WTC11 (cell line): ENCODE measurements around the gene TFEB. TPM values are rescaled to one million over a fixed set of nuclear protein-coding genes. Genes with fewer than 3 reads are reported as not detected.

ENCODE experiments used
- ATAC-seq: fragments of 200-7000 bp; cut with Tn5 transposase; 2 replicates; pipeline ENCODE4 v1.10.0; 2021; ENCODE audit warnings: mild to moderate bottlenecking, moderate library complexity
- CTCF ChIA-PET: fragments of 300-600 bp; sonication (Branson Sonifier 250); formaldehyde crosslinking; loops from one replicate; lab custom pipeline; 2021; ENCODE audit warnings: antibody characterized with exemption; lab: Charles Lee
- POLR2A ChIA-PET: fragments of 350-600 bp; sonication (Branson Sonifier 250); formaldehyde crosslinking; loops from one replicate; lab custom pipeline; 2021; ENCODE audit warnings: antibody characterized with exemption; lab: Charles Lee
- DNase-seq: peaks from one replicate; pipeline ENCODE4 v3.0.0; 2021; ENCODE audit warnings: low spot score
- H3K27ac Mint-ChIP-seq: 2 replicates; pipeline ENCODE4 v1.8.0; 2021; ENCODE audit warnings: mixed read lengths
- H3K27me3 Mint-ChIP-seq: 2 replicates; pipeline ENCODE4 v1.8.0; 2021; ENCODE audit warnings: low read depth, mild to moderate bottlenecking, moderate library complexity, mixed read lengths
- H3K36me3 Mint-ChIP-seq: 2 replicates; pipeline ENCODE4 v1.8.0; 2021; ENCODE audit warnings: mixed read lengths
- H3K4me1 Mint-ChIP-seq: 2 replicates; pipeline ENCODE4 v1.8.0; 2022; ENCODE audit warnings: mixed read lengths
- H3K4me3 Mint-ChIP-seq: 2 replicates; pipeline ENCODE4 v1.8.0; 2021; ENCODE audit warnings: mild to moderate bottlenecking, moderate library complexity, mixed read lengths
- H3K9me3 Mint-ChIP-seq: 2 replicates; pipeline ENCODE4 v1.8.0; 2021; ENCODE audit warnings: mixed read lengths
- ARID4B ChIP-seq: sonication (generic); formaldehyde crosslinking; IDR thresholded peaks from 2 replicates; pipeline ENCODE4 v1.8.0; 2023; ENCODE audit warnings: missing genetic modification reagents, mild to moderate bottlenecking, borderline replicate concordance
- ATF1 ChIP-seq: sonication (generic); formaldehyde crosslinking; IDR thresholded peaks from 2 replicates; pipeline ENCODE4 v1.8.1; 2023; ENCODE audit warnings: mild to moderate bottlenecking, moderate library complexity, missing genetic modification reagents
- E2F5 ChIP-seq: sonication (generic); formaldehyde crosslinking; IDR thresholded peaks from 2 replicates; pipeline ENCODE4 v1.8.1; 2022; ENCODE audit warnings: mild to moderate bottlenecking, moderate library complexity, missing genetic modification reagents
- FOXK1 ChIP-seq: sonication (generic); formaldehyde crosslinking; IDR thresholded peaks from 2 replicates; pipeline ENCODE4 v1.8.0; 2022; ENCODE audit warnings: mild to moderate bottlenecking, moderate library complexity, missing genetic modification reagents
- FOXP1 ChIP-seq: sonication (generic); formaldehyde crosslinking; IDR thresholded peaks from 2 replicates; pipeline ENCODE4 v1.8.0; 2022; ENCODE audit warnings: missing genetic modification reagents, mild to moderate bottlenecking, moderate library complexity, borderline replicate concordance
- HMGA2 ChIP-seq: fragments of 250-450 bp; sonication (Bioruptor Pico); IDR thresholded peaks from 2 replicates; pipeline ENCODE4 v1.4.0; 2021; ENCODE audit warnings: mild to moderate bottlenecking, moderate library complexity
- IRF2 ChIP-seq: sonication (generic); formaldehyde crosslinking; IDR thresholded peaks from 2 replicates; pipeline ENCODE4 v1.8.0; 2022; ENCODE audit warnings: low read depth, missing genetic modification reagents, borderline replicate concordance
- NFYB ChIP-seq: sonication (generic); formaldehyde crosslinking; conservative IDR thresholded peaks from 2 replicates; pipeline ENCODE4 v1.8.0; 2022; ENCODE audit warnings: low read depth, missing genetic modification reagents
- PREB ChIP-seq: sonication (generic); formaldehyde crosslinking; IDR thresholded peaks from 2 replicates; pipeline ENCODE4 v1.8.1; 2022; ENCODE audit warnings: mild to moderate bottlenecking, missing genetic modification reagents, moderate library complexity, borderline replicate concordance
- PRRX2 ChIP-seq: fragments of 250-450 bp; sonication (Bioruptor Pico); IDR thresholded peaks from 2 replicates; pipeline ENCODE4 v1.8.0; 2021; ENCODE audit warnings: mild to moderate bottlenecking
- SMAD4 ChIP-seq: sonication (generic); formaldehyde crosslinking; IDR thresholded peaks from 2 replicates; pipeline ENCODE4 v1.8.0; 2022; ENCODE audit warnings: mild to moderate bottlenecking, missing genetic modification reagents
- TCF7 ChIP-seq: sonication (generic); formaldehyde crosslinking; IDR thresholded peaks from 2 replicates; pipeline ENCODE4 v1.8.0; 2022; ENCODE audit warnings: mild to moderate bottlenecking, low read depth, missing genetic modification reagents, moderate library complexity
- USF2 ChIP-seq: sonication (generic); formaldehyde crosslinking; IDR thresholded peaks from 2 replicates; pipeline ENCODE4 v1.8.1; 2023; ENCODE audit warnings: mild to moderate bottlenecking, missing genetic modification reagents, moderate library complexity
- ZNF232 ChIP-seq: sonication (generic); formaldehyde crosslinking; IDR thresholded peaks from 2 replicates; pipeline ENCODE4 v1.8.0; 2022; ENCODE audit warnings: mild to moderate bottlenecking, missing genetic modification reagents
- ZNF532 ChIP-seq: fragments of 250-450 bp; sonication (Bioruptor Pico); IDR thresholded peaks from 2 replicates; pipeline ENCODE4 v1.9.0; 2021; ENCODE audit warnings: mild to moderate bottlenecking, borderline replicate concordance
- ZSCAN18 ChIP-seq: fragments of 250-450 bp; sonication (Bioruptor Pico); IDR thresholded peaks from 2 replicates; pipeline ENCODE4 v2.1.2; 2022; ENCODE audit warnings: mild to moderate bottlenecking, moderate library complexity
- total RNA-seq: library from RNA; stranded (reverse); gene quantifications from 3 replicates; pipeline ENCODE4 v1.2.3, GENCODE V29; 2021

Gene TFEB
- total RNA-seq, 1 experiment from 2014 or later, result 3.9 TPM

GRCh38 chr6:41763470-41763869 is 28.1 kb upstream of the TFEB start (continued):
- TF ChIP-seq PREB (CRISPR knock-in tag) (no peak), ARID4B (CRISPR knock-in tag) (no peak)

- Mint-ChIP-seq H3K27ac (no peak overlapping the region), H3K36me3 (no peaks in the 10 kb centered on the region), H3K4me3 (no peak overlapping the region), H3K4me1 (peaks cover 6% of the 10 kb centered on the region), H3K9me3 (no peaks in the 10 kb centered on the region), H3K27me3 (no peaks in the 10 kb centered on the region; the same call in 1 of the 2 replicates)
- ATAC-seq (peak; percentile 36; the same call in 1 of the 2 replicates), DNase-seq (no peak)
- ChIA-PET CTCF (no interaction called here), POLR2A (no interaction called here)
- no peak for TF ChIP-seq PRRX2 (CRISPR knock-in tag)
- TF ChIP-seq HMGA2 (CRISPR knock-in tag), result no peak
- no peak for TF ChIP-seq TCF7 (CRISPR knock-in tag)
- TF ChIP-seq E2F5, result no peak
These were observed 24.6 kb upstream of the TFEB start for GRCh38 chr6:41759905-41760579.

- DNase-seq, result no peak
- POLR2A ChIA-PET, result no interaction called here
- CTCF ChIA-PET, result interaction anchor here (0.5 kb wide), 1 partner anchor 93 kb away, joined by 3 read pairs; no protein-coding TSS in a partner anchor
- Mint-ChIP-seq H3K36me3 (no peaks in the 10 kb centered on the region), H3K9me3 (no peaks in the 10 kb centered on the region), H3K4me1 (peaks cover 6% of the 10 kb centered on the region), H3K27me3 (no peaks in the 10 kb centered on the region; the same call in 1 of the 2 replicates), H3K4me3 (no peak overlapping the region), H3K27ac (no peak overlapping the region)
- ATAC-seq, result no peak
- TF ChIP-seq USF2 (CRISPR knock-in tag), result no peak
- TF ChIP-seq SMAD4, result no peak
- no peak for TF ChIP-seq FOXK1
- no peak for TF ChIP-seq ZNF532 (CRISPR knock-in tag)
- no peak for TF ChIP-seq ZSCAN18
- no peak for TF ChIP-seq FOXP1 (CRISPR knock-in tag)
- no peak for TF ChIP-seq IRF2 (CRISPR knock-in tag)
- TF ChIP-seq NFYB (CRISPR knock-in tag), result no peak
- TF ChIP-seq ZNF232, result no peak
- no peak for TF ChIP-seq ATF1 (CRISPR knock-in tag)
These were observed 23.9 kb upstream of the TFEB start for GRCh38 chr6:41759106-41759904.
